ENCODE results near the gene SVIL. TPM values are rescaled to one million over a fixed set of nuclear protein-coding genes. Genes with fewer than 3 reads are reported as not detected.
A peak's percentile ranks its signal among the peaks of the same experiment; 100 is the strongest.

SVIL gene
- total RNA-seq, 3 donors from 2014 or later (not counting 1 experiment from before 2014, with no cell fraction given) = 24.9 to 57.2 (median 33.5) TPM

DNA sequence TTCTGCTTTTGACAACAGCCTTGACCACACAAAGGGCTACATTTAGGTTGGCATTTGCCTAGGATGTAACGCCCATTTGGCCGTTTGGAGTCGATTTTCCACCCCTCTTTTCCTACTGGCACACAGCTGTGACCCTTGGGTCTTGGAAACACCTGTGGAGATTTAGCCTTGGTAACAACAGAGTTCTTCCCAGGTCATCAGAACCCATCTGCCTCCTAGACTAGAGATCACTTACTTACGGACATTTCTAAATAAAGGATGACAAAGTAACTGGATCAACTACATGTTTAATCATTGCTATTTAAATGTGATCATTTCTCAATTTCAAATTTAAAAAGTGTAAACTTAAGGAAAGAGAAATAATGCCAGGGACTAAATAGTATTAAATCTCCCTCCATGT, 42.0 kb upstream of the SVIL start:
- H3K9me3 Mint-ChIP-seq = peaks cover 8% of the 10 kb centered on the region in 2 donors
- intact Hi-C loops (cut with micrococcal nuclease) = no loop called here
- TF ChIP-seq, protein P1, sequence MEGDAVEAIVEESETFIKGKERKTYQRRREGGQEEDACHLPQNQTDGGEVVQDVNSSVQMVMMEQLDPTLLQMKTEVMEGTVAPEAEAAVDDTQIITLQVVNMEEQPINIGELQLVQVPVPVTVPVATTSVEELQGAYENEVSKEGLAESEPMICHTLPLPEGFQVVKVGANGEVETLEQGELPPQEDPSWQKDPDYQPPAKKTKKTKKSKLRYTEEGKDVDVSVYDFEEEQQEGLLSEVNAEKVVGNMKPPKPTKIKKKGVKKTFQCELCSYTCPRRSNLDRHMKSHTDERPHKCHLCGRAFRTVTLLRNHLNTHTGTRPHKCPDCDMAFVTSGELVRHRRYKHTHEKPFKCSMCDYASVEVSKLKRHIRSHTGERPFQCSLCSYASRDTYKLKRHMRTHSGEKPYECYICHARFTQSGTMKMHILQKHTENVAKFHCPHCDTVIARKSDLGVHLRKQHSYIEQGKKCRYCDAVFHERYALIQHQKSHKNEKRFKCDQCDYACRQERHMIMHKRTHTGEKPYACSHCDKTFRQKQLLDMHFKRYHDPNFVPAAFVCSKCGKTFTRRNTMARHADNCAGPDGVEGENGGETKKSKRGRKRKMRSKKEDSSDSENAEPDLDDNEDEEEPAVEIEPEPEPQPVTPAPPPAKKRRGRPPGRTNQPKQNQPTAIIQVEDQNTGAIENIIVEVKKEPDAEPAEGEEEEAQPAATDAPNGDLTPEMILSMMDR (IDR thresholded peaks at IDR 0.05) = no peak
- H3K27me3 Mint-ChIP-seq (ENCODE audit: low read depth in 2 of 2) = no peaks in the 10 kb centered on the region
- Histone ChIP-seq H3K27ac (ENCODE audit: low read length) (no peak overlapping the region), H3K36me3 (ENCODE audit: control insufficient read depth, insufficient read depth, low read length) (no peaks in the 10 kb centered on the region), H3K4me3 (ENCODE audit: low read length) (no peak overlapping the region), H3K4me1 (ENCODE audit: control insufficient read depth, insufficient read depth, low read length) (peaks cover 40% of the 10 kb centered on the region), H3K9me3 (ENCODE audit: control insufficient read depth, insufficient read depth, low read length) (peaks cover 11% of the 10 kb centered on the region), H3K27me3 (ENCODE audit: control insufficient read depth, insufficient read depth, low read length) (no peaks in the 10 kb centered on the region)
- peaks cover 19% of the 10 kb centered on the region for H3K36me3 Mint-ChIP-seq
- WGBS (ENCODE audit: insufficient coverage) = 93% methylated on average over 3 of the region's 4 CpGs
- no peak for DNase-seq
- ATAC-seq = no peak
- peaks cover 57 to 58% of the 10 kb centered on the region in 2 donors for H3K4me1 Mint-ChIP-seq
- no peak overlapping the region for H3K27ac Mint-ChIP-seq
- no peak overlapping the region for H3K4me3 Mint-ChIP-seq

DNA sequence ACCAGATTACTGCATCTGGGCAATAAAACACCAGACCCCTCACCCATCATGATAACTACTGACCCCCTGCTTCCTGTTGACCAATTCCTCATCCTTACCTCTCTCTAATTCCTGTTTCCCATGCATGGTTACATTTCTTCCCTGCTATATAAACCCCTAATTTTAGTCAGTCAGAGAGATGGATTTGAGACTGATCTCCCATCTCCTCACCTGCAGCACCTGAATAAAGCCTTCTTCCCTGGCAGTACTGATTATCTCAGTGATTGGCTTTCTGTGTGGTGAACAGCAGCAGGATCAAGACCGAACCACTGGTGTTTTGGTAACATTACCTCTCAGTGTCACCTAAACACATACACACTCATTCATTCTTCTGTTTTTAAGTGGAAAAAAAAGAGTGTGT, 41.2 kb upstream of the SVIL start:
- H3K36me3 Mint-ChIP-seq = peaks cover 26% of the 10 kb centered on the region
- Histone ChIP-seq H3K4me3 (ENCODE audit: low read length) (no peak overlapping the region), H3K27ac (ENCODE audit: low read length) (no peak overlapping the region), H3K9me3 (ENCODE audit: control insufficient read depth, insufficient read depth, low read length) (peaks cover 11% of the 10 kb centered on the region), H3K27me3 (ENCODE audit: control insufficient read depth, insufficient read depth, low read length) (no peaks in the 10 kb centered on the region), H3K4me1 (ENCODE audit: control insufficient read depth, insufficient read depth, low read length) (peaks cover 33% of the 10 kb centered on the region), H3K36me3 (ENCODE audit: control insufficient read depth, insufficient read depth, low read length) (no peaks in the 10 kb centered on the region)
- DNase-seq (no peak), ATAC-seq (no peak)
- H3K9me3 Mint-ChIP-seq = peaks cover 8% of the 10 kb centered on the region in 2 donors
- H3K27me3 Mint-ChIP-seq (ENCODE audit: low read depth in 2 of 2) = no peaks in the 10 kb centered on the region
- peak overlapping the region; percentile 11 to 62 for H3K27ac Mint-ChIP-seq
- H3K4me3 Mint-ChIP-seq = peak overlapping the region; percentile 43
- peaks cover 51 to 53% of the 10 kb centered on the region in 2 donors for H3K4me1 Mint-ChIP-seq
- WGBS (ENCODE audit: insufficient coverage) = 100% methylated on average over 1 of the region's 1 CpG
- intact Hi-C loops (cut with micrococcal nuclease) = no loop called here
- TF ChIP-seq, protein P1 (IDR thresholded peaks at IDR 0.05) = no peak

DNA sequence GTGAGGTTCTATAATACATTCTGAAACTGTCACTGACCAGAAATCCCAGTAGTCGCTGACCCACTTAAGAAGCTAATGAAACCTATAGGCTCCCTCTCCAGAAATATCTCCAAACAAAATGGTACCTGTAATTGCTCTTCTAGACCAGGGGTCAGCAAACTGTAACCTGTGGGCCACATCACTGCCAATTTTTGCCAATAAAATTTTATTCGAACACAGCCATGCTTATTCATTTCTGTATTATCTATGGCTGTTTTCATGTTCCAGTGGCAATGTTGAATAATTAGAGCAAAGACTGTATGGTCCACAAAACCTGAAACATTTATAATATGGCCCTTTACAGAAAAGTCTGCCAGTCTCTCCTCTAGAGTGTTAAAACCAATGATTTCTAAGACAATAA, 37.2 kb upstream of the SVIL start:
- Histone ChIP-seq H3K4me3 (ENCODE audit: low read length) (no peak overlapping the region), H3K4me1 (ENCODE audit: control insufficient read depth, insufficient read depth, low read length) (peaks cover 8% of the 10 kb centered on the region), H3K36me3 (ENCODE audit: control insufficient read depth, insufficient read depth, low read length) (no peaks in the 10 kb centered on the region), H3K27me3 (ENCODE audit: control insufficient read depth, insufficient read depth, low read length) (no peaks in the 10 kb centered on the region), H3K9me3 (ENCODE audit: control insufficient read depth, insufficient read depth, low read length) (peaks cover 11% of the 10 kb centered on the region), H3K27ac (ENCODE audit: low read length) (no peak overlapping the region)
- Mint-ChIP-seq H3K27ac (no peak overlapping the region), H3K4me1 (peaks cover 38 to 49% of the 10 kb centered on the region in 2 donors), H3K36me3 (peaks cover 34% of the 10 kb centered on the region), H3K4me3 (no peak overlapping the region), H3K27me3 (ENCODE audit: low read depth in 2 of 2) (no peaks in the 10 kb centered on the region), H3K9me3 (peaks cover 8% of the 10 kb centered on the region in 2 donors)
- no peak for DNase-seq
- ATAC-seq = no peak
- TF ChIP-seq, protein P1 (IDR thresholded peaks at IDR 0.05) = no peak
- 92% methylated on average over 2 of the region's 2 CpGs for WGBS (ENCODE audit: insufficient coverage)
- intact Hi-C loops (cut with micrococcal nuclease) = no loop called here

- TF ChIP-seq, protein P1 (IDR thresholded peaks at IDR 0.05) = no peak
- no peak overlapping the region for H3K4me3 ChIP-seq (ENCODE audit: low read length)
- peaks cover 8% of the 10 kb centered on the region for H3K4me1 ChIP-seq (ENCODE audit: control insufficient read depth, insufficient read depth, low read length)
- H3K27ac ChIP-seq (ENCODE audit: low read length) = no peak overlapping the region
- H3K27me3 ChIP-seq (ENCODE audit: control insufficient read depth, insufficient read depth, low read length) = no peaks in the 10 kb centered on the region
- peaks cover 31% of the 10 kb centered on the region for H3K36me3 Mint-ChIP-seq
- no peak overlapping the region for H3K4me3 Mint-ChIP-seq
- peaks cover 11% of the 10 kb centered on the region for H3K9me3 ChIP-seq (ENCODE audit: control insufficient read depth, insufficient read depth, low read length)
- no peak for ATAC-seq
- DNase-seq = no peak
- H3K9me3 Mint-ChIP-seq = peaks cover 8% of the 10 kb centered on the region in 2 donors
- H3K27me3 Mint-ChIP-seq (ENCODE audit: low read depth in 2 of 2) = no peaks in the 10 kb centered on the region
- intact Hi-C loops (cut with micrococcal nuclease) = no loop called here
- H3K36me3 ChIP-seq (ENCODE audit: control insufficient read depth, insufficient read depth, low read length) = no peaks in the 10 kb centered on the region
- H3K4me1 Mint-ChIP-seq = peaks cover 38 to 48% of the 10 kb centered on the region in 2 donors
- no peak overlapping the region for H3K27ac Mint-ChIP-seq
- WGBS (ENCODE audit: insufficient coverage) = 90% methylated on average over 6 of the region's 7 CpGs
Measured at GRCh38 chr10:29671228-29671780, 36.5 kb upstream of the SVIL start.

Data from natural killer cell (primary cell).